Skeletal muscle tissue (tissue), 4 donors: ENCODE data around the gene HMG20A. TPM values are rescaled to one million over a fixed set of nuclear protein-coding genes. Genes with fewer than 3 reads are reported as not detected.

ENCODE experiments used
- H3K27ac ChIP-seq: one replicate; pipeline ENCODE4 v1.7.0; 2013; ENCODE audit warnings: mild to moderate bottlenecking, low read depth, low read length, inconsistent platforms
- H3K27me3 ChIP-seq, 3 donors: one replicate each; pipeline ENCODE4 v1.7.0; 2013; ENCODE audit warnings: low read length in 3 of 3; ENCODE audit not compliant: control insufficient read depth in 3 of 3, insufficient read depth in 3 of 3
- H3K36me3 ChIP-seq, 3 donors: one replicate each; pipeline ENCODE4 v1.7.0; 2013; ENCODE audit warnings: low read length in 3 of 3; ENCODE audit not compliant: control insufficient read depth in 3 of 3, insufficient read depth in 3 of 3
- H3K4me1 ChIP-seq, 3 donors: one replicate each; pipeline ENCODE4 v1.7.0; 2013; ENCODE audit warnings: low read length in 3 of 3, mild to moderate bottlenecking in 3 of 3; ENCODE audit not compliant: control insufficient read depth in 3 of 3, insufficient read depth in 3 of 3
- H3K4me3 ChIP-seq, 3 donors: one replicate each; pipeline ENCODE4 v1.7.0; 2013; ENCODE audit warnings: low read length in 3 of 3
- H3K9ac ChIP-seq, 3 donors: one replicate each; pipeline ENCODE4 v1.7.0; 2013; ENCODE audit warnings: low read length in 3 of 3, mild to moderate bottlenecking in 3 of 3, moderate library complexity in 2 of 3, low read depth in 1 of 3
- H3K9me3 ChIP-seq, 3 donors: one replicate each; pipeline ENCODE4 v1.7.0; 2013; ENCODE audit warnings: low read length in 3 of 3; ENCODE audit not compliant: control insufficient read depth in 3 of 3
- total RNA-seq: library from RNA; depleted of rRNA; stranded (reverse); fragments of >200 nt; gene quantifications from one replicate; pipeline ENCODE4 v1.2.3, GENCODE V29; 2014
- donor health status: Osteomylitis.

The HMG20A gene
- total RNA-seq, 1 donor from 2014 or later, result 30.3 TPM

DNA sequence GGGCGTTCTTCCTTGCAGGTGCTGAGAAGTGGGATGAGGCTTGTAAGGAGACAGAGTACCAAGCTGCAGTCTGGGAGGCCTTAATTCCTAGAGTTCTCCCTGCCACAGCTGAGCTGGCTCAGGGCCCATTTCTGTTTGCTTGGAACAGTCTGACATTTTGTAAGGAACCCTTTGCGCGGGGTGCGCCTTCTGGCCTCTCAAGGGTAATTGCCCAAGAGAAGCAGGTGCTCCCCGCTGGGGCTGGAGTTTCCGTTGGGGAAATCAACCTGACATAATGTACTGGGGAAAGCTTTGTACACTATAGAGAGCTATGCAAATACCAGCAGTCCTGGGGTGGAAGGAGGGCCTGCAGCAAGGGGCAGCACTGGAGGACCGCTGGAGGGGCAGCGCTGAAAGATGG lies 83.6 kb downstream of the HMG20A start:
- no peaks in the 10 kb centered on the region for H3K9me3 ChIP-seq
- no peak overlapping the region for H3K4me3 ChIP-seq
- no peaks in the 10 kb centered on the region for H3K27me3 ChIP-seq
- H3K9ac ChIP-seq, result no peak overlapping the region
- no peak overlapping the region for H3K27ac ChIP-seq
- H3K4me1 ChIP-seq, result peaks cover 54 to 62% (median 54%) of the 10 kb centered on the region in 3 donors
- H3K36me3 ChIP-seq, result peaks cover 0 to 2% (median 0%) of the 10 kb centered on the region in 3 donors

DNA sequence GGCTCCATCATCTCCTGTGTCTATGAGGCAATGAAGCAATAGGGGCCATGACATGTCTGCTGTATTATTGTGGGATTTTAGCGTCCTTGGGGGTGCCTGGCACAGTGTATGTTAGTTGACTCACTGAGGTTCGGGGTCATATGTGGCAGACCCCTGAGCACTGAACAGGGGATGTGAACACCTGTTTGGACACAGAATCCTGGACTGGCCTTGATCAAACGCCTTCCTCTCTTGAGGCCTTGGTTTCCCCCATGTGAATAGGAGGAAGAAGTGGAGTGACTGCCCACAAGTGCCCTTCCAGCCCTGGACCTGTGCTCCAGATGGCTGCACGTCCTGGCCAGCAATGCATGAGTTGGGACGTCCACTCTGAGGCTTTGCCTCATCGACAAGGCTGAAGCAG lies 84.2 kb downstream of the HMG20A start:
- Histone ChIP-seq H3K36me3 (peaks cover 0 to 2% (median 0%) of the 10 kb centered on the region in 3 donors), H3K27me3 (no peaks in the 10 kb centered on the region), H3K9ac (no peak overlapping the region), H3K9me3 (no peaks in the 10 kb centered on the region), H3K4me1 (peaks cover 56 to 60% (median 56%) of the 10 kb centered on the region in 3 donors), H3K27ac (no peak overlapping the region), H3K4me3 (no peak overlapping the region)

DNA sequence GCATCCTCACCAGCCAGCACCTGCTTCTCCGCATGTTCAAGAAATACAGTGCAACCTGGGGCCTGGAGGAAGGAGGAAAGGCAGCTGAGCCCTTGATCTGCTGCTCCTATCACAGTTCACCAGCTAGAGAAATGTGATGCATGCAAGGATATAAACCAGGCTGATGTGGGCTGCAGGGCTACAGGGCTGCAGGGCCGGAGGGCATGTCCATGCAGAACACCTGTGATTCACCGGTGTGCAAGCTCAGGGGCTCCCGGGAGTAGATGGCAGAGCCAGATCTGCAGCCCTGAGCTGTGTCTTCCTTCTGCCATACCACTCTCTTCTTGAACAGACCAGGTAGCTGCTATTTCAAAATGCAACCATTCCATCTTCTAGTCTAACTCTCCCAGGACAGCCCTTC lies 84.9 kb downstream of the HMG20A start:
- Histone ChIP-seq H3K4me1 (peaks cover 63 to 67% (median 63%) of the 10 kb centered on the region in 3 donors), H3K9me3 (no peaks in the 10 kb centered on the region), H3K36me3 (peaks cover 0 to 2% (median 0%) of the 10 kb centered on the region in 3 donors), H3K9ac (no peak overlapping the region), H3K27me3 (no peaks in the 10 kb centered on the region), H3K4me3 (peak overlapping the region in 1 of 3 donors; percentile 22), H3K27ac (no peak overlapping the region)

DNA sequence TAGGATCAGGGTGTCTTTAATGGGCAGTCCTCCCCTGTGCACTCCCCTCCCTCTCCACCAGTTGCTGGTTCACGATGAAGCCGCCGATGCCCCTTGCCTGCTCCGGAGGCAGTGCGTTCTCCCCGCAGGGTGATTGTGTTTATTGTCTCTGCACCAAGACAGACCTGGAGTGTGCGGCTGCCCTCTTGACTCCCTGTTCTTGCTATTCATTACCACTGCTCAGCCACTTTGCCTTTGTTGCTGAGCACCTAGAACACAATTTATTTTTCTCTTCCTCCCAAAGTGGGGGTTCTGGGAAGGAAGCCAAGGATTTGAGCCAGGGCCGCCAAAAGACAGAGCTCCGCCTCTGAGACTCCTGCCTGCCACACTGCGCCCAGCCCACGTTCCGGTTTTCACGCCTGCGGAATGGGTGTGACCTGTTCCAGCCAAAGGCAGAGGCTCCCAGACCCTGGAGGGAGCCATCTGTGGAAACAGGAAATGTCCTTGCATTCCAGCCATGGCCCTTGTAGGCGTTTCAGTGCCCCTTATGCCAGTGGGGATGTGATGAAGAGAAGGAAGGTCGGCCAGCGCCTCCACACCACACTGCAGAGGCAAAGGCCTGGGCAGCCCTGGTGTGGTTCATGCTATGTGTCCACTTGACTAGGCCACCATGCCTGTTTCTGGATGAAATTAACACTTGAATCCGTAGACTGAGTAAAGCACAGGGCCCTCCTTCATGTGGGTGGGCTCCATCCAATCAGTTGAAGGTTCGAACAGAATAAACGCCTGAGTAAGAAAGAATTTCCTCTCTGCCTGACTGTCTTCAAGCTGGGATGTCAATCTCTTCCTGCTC lies 85.8 kb downstream of the HMG20A start:
- H3K4me1 ChIP-seq, result peaks cover 66 to 72% (median 68%) of the 10 kb centered on the region in 3 donors
- no peaks in the 10 kb centered on the region for H3K9me3 ChIP-seq
- H3K36me3 ChIP-seq, result peaks cover 0 to 2% (median 0%) of the 10 kb centered on the region in 3 donors
- peak overlapping the region in 2 of 3 donors; percentile 14 to 71 for H3K4me3 ChIP-seq
- H3K27ac ChIP-seq, result peak overlapping the region; percentile 77
- H3K27me3 ChIP-seq, result no peaks in the 10 kb centered on the region
- H3K9ac ChIP-seq, result no peak overlapping the region

DNA sequence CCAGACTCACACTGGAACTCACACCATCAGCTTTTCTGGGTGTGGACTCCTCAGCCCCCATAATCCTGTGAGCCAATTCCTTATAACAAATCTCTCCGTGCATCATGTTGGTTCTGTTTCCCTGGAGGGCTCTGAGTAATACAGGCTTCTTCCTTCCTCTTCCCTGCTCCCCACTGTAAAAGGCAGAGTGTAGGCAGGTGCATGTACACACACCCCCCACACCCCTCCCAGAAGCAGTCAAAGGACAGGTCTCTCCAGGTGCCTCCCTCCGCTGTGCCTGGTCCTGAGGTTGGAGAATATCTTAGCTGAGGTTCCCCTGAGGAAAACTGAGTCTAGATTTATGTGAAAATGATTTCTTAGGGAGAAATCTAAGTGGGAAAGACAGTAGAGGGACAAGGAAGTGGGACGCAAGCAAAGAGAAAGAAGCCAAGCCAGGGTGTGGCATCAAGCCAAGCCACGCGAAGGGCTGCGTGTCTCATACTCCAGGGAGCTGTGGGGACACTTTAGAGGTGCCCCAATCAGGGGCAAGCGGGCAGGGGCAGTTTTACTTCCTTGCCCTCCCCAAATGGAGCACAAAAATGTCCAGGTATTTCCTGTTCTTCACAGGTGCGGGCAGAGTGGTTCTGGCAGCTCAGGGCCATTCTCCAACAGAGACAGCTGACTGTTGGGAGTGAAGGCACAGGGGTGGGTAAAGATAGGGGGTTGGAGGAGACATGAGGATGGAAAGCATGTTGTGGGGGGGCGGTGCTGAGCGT lies 86.6 kb downstream of the HMG20A start:
- Histone ChIP-seq H3K4me1 (peaks cover 66 to 72% (median 68%) of the 10 kb centered on the region in 3 donors), H3K27me3 (no peaks in the 10 kb centered on the region), H3K9ac (peak overlapping the region; percentile 44 to 79 (median 63)), H3K36me3 (peaks cover 0 to 2% (median 0%) of the 10 kb centered on the region in 3 donors), H3K27ac (peak overlapping the region; percentile 77), H3K9me3 (no peaks in the 10 kb centered on the region), H3K4me3 (peak overlapping the region; percentile 44 to 71 (median 48))

DNA sequence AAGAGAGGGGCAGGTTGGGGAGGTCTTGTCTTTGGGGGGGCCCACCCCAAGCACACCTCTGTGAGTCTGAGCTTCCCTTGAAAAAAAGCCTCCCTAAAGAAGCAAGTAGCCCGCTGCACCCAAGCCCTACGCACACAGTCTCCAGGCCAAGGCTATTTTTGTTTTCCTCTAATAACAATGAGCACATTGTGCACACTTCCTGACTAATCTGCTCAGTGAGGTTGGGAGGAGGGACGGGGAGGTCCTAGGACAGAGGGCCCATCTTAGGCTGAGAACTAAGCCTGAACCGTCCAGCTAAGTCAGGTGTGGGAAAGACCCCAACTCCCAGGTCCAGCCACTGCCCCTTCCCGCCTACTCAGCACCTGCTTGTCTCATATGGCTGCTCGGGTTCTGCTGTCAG lies 87.2 kb downstream of the HMG20A start:
- peaks cover 66 to 72% (median 70%) of the 10 kb centered on the region in 3 donors for H3K4me1 ChIP-seq
- peak overlapping the region; percentile 77 for H3K27ac ChIP-seq
- H3K9me3 ChIP-seq, result no peaks in the 10 kb centered on the region
- H3K36me3 ChIP-seq, result peaks cover 0 to 2% (median 0%) of the 10 kb centered on the region in 3 donors
- H3K4me3 ChIP-seq, result peak overlapping the region in 1 of 3 donors; percentile 71
- H3K27me3 ChIP-seq, result no peaks in the 10 kb centered on the region
- peak overlapping the region; percentile 7 to 79 (median 63) for H3K9ac ChIP-seq

DNA sequence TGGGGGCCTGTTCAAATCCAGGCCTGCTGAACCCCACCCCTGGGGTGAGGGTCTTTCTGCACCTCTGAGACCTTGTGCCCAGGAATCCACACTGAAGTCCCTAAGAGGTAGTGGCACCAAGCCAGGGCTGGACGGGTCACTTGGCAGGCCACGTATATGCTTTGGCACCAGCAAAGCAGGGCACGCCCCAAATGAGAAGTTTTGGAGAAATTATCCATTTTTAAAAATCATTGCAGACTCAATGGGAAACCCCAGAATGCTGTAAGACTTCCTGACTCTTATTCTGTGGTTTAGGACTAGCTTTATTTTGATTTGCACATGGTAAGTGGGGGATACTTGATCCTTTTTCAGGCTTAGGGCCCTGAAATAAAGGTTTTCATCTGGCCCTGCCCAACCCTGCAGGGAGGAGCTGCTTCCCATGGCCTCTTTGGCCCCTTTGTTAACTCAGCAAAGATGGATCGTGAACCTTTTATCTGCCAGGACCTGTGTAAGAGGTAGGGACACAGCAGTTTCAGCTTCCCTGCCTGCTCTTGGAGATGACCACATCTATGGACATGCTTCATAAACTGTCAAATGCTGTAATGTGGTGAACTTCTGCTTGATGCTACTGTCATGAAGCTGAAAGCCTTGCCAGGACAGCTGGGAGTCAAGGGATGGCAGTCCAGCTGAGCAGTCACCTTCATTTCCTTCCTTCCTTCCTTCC lies 88.0 kb downstream of the HMG20A start:
- Histone ChIP-seq H3K9ac (peak overlapping the region in 1 of 3 donors; percentile 79), H3K27me3 (no peaks in the 10 kb centered on the region), H3K9me3 (peaks cover 0 to 2% (median 0%) of the 10 kb centered on the region in 3 donors), H3K4me1 (peaks cover 65 to 71% (median 66%) of the 10 kb centered on the region in 3 donors), H3K4me3 (peak overlapping the region in 1 of 3 donors; percentile 71), H3K36me3 (peaks cover 0 to 2% (median 0%) of the 10 kb centered on the region in 3 donors), H3K27ac (peak overlapping the region; percentile 77)

DNA sequence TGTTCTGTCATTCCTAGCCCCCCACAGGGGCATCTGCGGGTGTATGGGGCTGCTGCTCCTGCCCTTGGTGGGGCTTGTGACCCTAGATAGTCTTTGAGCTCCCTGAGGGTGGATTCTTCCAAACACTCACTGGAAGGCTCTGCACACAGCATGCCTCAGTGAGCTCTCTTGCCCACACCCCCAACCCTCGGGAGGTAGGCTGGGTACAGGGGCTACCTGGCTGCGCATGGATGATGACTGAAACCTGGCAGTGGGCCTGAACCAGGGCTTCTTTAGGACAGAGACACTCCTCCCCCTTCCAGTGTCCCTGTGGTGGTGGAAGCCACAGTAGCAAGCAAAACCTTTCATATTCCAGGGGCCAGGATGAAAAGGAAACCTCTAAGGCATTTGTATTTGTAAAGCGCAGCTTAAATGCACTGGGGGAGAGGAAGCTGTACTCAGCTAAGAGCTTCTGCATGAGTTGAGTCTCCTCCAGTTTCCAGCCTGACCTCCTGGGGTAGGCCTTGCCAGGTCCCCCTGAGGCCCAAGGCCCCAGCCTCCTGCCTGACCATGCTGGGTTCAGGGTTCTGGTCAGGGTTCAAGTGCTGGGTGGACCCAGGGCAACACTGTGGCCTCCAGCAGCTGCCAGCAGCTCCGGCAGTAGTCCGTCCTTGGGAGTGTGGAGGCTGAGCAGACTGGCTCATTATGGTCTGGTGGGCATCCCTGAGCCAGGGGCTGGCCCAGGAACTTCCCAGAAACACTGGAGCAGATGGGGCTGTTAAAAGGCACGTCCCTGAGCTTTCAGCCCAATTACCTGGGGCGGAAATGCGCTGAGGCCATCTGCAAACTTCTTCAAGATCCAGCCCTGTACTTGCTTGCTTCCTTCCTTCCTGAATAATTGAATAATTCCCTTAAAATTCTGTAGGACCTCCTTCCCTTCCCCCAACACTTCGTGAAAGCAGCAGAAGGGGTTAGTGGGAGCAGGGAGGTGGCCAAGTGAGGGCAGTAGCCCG lies 89.7 kb downstream of the HMG20A start:
- H3K4me1 ChIP-seq, result peaks cover 48 to 57% (median 51%) of the 10 kb centered on the region in 3 donors
- no peaks in the 10 kb centered on the region for H3K27me3 ChIP-seq
- peak overlapping the region; percentile 36 for H3K27ac ChIP-seq
- H3K4me3 ChIP-seq, result peak overlapping the region in 1 of 3 donors; percentile 6
- H3K9me3 ChIP-seq, result peaks cover 0 to 2% (median 0%) of the 10 kb centered on the region in 3 donors
- H3K36me3 ChIP-seq, result peaks cover 0 to 2% (median 0%) of the 10 kb centered on the region in 3 donors
- H3K9ac ChIP-seq, result peak overlapping the region in 1 of 3 donors; percentile 40
